GM21381 (cell line): ENCODE measurements around the gene MACF1.

Source experiments
- ATAC-seq: cut with Tn5 transposase; IDR thresholded peaks from one replicate; pipeline ENCODE4 v1.9.1; 2021; ENCODE audit warnings: mild to moderate bottlenecking, moderate library complexity; ENCODE audit not compliant: unreplicated experiment

MACF1 gene

GRCh38 chr1:39213511-39214002 lies 9.1 kb downstream of the MACF1 start:
- ATAC-seq = no peak

GRCh38 chr1:39214021-39214713 lies 9.7 kb downstream of the MACF1 start:
- no peak for ATAC-seq

DNA sequence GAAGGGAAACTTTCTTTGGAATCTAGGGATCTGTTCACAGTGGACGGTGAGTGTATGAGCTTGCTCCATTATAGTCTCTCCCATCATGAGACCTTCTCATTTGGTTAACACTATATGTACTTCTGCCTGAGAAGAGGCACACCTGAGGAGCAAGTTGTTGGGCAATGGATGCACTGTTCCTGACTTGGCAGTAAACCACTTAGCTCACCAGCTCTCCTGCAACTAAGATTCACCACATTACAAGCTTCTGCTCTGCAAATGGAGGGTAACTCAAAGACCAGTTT lies 10.2 kb downstream of the MACF1 start:
- peak; percentile 6 for ATAC-seq

- peak; percentile 54 for ATAC-seq
Observed at GRCh38 chr1:39214998-39215873, 10.7 kb downstream of the MACF1 start.

DNA sequence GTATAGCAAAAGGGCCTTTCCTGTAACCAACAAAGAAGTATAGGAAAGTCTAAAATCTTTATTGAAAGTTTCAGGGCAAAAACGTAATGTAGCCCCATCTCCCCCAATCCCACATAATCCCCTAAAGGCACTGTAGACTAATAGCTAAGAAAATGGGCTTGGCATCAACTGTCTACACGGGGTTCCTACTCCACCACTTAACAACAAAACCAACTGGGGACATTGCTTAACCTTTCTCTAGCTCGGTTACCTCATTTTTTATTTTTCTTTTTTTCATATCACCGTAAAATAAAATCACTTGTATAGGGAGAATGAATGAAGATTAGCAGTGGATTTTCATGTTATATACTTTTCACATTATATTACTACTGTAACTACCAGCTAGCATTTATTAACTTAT lies 12.3 kb downstream of the MACF1 start:
- no peak for ATAC-seq

DNA sequence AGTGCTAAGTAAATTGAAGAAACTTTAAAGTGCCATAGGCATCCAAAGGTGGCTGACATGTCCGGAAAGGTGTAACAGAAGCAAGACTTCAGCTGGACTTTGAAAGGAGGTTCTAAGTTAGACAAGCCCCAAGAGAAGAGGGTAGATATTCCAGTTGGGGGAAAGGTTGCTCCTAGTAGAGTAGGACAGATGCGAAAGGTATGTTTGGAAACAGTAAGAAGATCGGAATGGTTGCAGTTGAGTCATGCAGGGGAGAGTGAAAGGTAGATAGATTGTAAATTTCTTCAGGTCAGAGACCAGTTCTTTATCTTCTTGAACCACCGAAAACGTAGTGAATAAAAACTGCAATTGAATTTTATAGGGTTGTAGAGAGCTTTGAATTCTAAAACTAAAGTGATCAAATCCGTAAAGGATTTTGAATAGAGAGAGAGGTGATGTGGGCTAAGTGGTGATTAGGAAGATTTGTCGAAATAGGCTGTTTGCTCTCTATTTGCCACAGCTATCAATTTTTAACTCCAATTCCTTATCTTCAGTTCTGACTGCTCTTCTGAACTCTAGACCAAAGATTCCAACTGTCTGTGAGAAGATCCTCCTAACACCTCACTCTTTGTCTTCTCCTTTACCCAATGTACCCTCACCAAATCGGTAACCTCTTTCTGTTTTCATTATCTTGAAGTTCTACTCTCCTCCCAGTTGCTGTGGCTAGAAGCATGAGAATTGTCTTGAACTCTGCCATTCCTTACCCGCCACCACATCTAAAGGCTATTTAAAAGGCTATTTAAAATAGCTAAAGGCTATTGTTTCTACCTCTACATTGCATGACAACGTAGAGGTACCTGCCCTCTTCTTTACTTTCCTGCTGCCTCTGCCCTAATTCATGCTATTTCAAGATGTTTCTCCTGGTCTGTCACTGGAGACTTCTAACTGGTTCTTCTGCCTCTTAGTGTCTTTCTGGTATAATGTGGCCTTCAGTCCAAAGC lies 16.7 kb downstream of the MACF1 start:
- no peak for ATAC-seq

DNA sequence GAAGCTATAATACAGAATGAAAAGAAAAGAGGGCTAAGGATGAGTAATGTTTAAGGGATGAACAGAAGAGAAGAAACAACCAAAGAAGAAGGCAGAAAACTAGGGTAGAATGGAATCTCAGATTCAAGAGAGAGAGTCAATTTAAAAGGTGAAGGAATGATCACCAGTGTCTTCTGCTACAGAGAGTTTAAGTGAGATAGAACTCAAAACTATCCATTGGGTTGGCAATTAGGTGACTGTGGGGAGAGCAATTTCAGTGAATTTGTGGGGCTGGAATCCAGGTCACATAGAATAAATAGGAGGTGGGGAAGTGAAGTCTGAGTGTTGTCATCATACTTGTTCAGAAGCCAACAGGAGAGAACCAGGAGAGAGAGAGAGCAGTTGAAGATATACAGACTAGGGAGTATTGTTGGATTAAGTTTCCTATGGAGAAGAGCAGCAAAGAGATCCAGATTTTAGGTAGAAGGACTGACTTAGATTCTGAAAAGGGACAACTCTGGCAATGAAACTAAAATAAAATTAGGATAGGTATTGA lies 19.9 kb downstream of the MACF1 start:
- no peak for ATAC-seq

- ATAC-seq = no peak
Observed at GRCh38 chr1:39226836-39227235, 22.3 kb downstream of the MACF1 start.

GRCh38 chr1:39228252-39228651 lies 23.8 kb downstream of the MACF1 start:
- no peak for ATAC-seq

GRCh38 chr1:39229504-39229903 lies 25.0 kb downstream of the MACF1 start:
- ATAC-seq = no peak

GRCh38 chr1:39230261-39231190 lies 26.0 kb downstream of the MACF1 start:
- ATAC-seq = peak; percentile 83

- ATAC-seq = no peak
Observed at GRCh38 chr1:39236971-39237370, 32.5 kb downstream of the MACF1 start.

GRCh38 chr1:39238476-39238875 lies 34.0 kb downstream of the MACF1 start:
- ATAC-seq = no peak

GRCh38 chr1:39239968-39240367 lies 35.5 kb downstream of the MACF1 start:
- no peak for ATAC-seq

DNA sequence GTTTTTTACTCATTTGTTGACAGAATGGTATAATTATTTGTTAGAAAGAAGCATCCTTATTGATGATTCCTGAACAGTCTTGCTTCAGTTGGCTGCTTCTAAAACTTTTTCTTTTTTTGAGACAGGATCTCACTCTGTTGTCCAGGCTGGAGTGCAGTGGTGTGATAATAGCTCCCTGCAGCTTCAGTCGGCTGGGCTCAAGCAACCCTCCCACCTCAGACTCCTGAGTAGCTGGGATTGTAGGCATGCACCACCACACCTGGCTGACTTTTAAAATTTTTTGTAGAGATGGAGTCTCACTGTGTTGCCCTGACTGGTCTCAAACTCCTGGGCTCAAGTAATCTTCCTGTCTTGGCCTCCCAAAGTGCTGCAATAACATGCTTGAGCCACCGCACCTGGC lies 38.8 kb downstream of the MACF1 start:
- ATAC-seq = no peak

- ATAC-seq = no peak
Observed at GRCh38 chr1:39250460-39251240, 46.2 kb downstream of the MACF1 start.

GRCh38 chr1:39255222-39255621 lies 50.7 kb downstream of the MACF1 start:
- no peak for ATAC-seq

DNA sequence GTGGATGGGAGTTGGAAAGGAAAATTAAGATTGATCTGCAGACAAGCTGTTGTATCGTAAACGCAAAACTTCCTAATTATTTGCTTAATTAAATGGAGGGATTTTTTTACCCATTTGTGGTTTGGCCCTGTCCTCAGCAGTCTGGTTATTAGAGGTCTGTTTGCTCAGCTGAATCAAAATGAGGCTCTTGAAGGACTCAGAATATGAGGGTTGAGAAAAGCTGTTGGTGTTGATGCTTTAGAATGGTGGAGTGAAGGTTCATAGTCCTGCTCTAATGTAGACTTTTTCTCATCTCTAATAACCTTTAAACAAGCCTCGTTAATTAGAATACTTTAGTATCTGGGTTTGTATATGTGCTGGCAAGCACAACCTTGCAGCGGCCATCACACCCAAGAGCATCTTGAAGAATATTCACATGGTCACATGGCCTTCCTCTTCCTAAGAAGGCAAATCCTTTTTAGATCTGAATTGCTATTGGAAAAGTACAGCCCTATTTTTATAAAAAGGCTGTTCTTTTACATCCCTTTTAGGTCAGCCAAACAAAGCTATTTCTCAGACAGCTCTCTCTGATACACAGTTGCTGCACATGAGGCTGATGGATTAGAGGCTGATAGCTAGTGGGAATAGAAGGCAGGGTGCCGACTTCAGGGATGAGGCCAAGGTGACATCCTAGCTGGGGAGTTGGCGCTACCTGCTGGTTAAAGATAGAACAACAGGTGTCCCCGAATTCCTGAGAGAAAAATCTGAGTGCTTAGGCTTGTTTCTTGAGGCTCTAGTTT lies 53.8 kb downstream of the MACF1 start:
- no peak for ATAC-seq
